Neural cell (in vitro differentiated cells): ENCODE measurements around the gene S100A2. TPM values are rescaled to one million over a fixed set of nuclear protein-coding genes. Genes with fewer than 3 reads are reported as not detected.

ENCODE experiments used
- H2AFZ ChIP-seq: fragments of 200-600, 300-800 bp; sonication (generic), shearing (Covaris generic); 2 replicates; pipeline ENCODE4 v1.6.0; 2014; ENCODE audit warnings: low read depth, mild to moderate bottlenecking, antibody characterized with exemption, low read length, moderate library complexity
- H3F3A ChIP-seq: fragments of 200-600 bp; shearing (Covaris generic); 2 replicates; pipeline ENCODE4 v1.6.1; 2016; ENCODE audit warnings: mild to moderate bottlenecking, moderate library complexity, mixed read lengths, antibody characterized with exemption, low read length; ENCODE audit not compliant: insufficient read depth, poor library complexity, severe bottlenecking
- H3K27ac ChIP-seq: fragments of 200-600, 300-800 bp; sonication (generic), shearing (Covaris generic); 2 replicates; pipeline ENCODE4 v1.5.1; 2014; ENCODE audit warnings: mild to moderate bottlenecking, low read length, moderate library complexity
- H3K27me3 ChIP-seq: fragments of 300-800, 200-600 bp; sonication (generic), shearing (Covaris generic); 2 replicates; pipeline ENCODE4 v1.6.0; 2014; ENCODE audit warnings: mild to moderate bottlenecking, low read depth, low read length, moderate library complexity; ENCODE audit not compliant: insufficient read depth
- H3K36me3 ChIP-seq: fragments of 300-800, 200-600 bp; sonication (generic), shearing (Covaris generic); 2 replicates; pipeline ENCODE4 v1.5.1; 2014; ENCODE audit warnings: mild to moderate bottlenecking, antibody characterized with exemption, low read length, moderate library complexity; ENCODE audit not compliant: insufficient read depth
- H3K4me2 ChIP-seq: fragments of 300-800, 200-600 bp; sonication (generic), shearing (Covaris generic); 2 replicates; pipeline ENCODE4 v1.6.0; 2014; ENCODE audit warnings: mild to moderate bottlenecking, low read length
- H3K4me3 ChIP-seq: fragments of 300-800, 200-600 bp; sonication (generic), shearing (Covaris generic); 2 replicates; pipeline ENCODE4 v1.5.1; 2014; ENCODE audit warnings: mild to moderate bottlenecking, low read length, moderate library complexity
- H3K79me2 ChIP-seq: fragments of 200-600 bp; shearing (Covaris generic); replicated peaks from 2 replicates; pipeline ENCODE4 v1.6.0; 2014; ENCODE audit warnings: mild to moderate bottlenecking, low read length, moderate library complexity; ENCODE audit not compliant: insufficient read depth
- H3K9ac ChIP-seq: fragments of 300-800, 200-600 bp; sonication (generic), shearing (Covaris generic); 2 replicates; pipeline ENCODE4 v1.6.1; 2016; ENCODE audit warnings: mild to moderate bottlenecking, low read length, mixed read lengths
- H3K9me2 ChIP-seq: fragments of 200-600 bp; shearing (Covaris generic); 2 replicates; pipeline ENCODE4 v1.6.1; 2016; ENCODE audit warnings: mild to moderate bottlenecking, low read length, mixed read lengths; ENCODE audit not compliant: insufficient read depth
- H3K9me3 ChIP-seq: fragments of 200-600, 300-800 bp; sonication (generic), shearing (Covaris generic); 2 replicates; pipeline ENCODE4 v1.6.1; 2016; ENCODE audit warnings: mild to moderate bottlenecking, mixed run types, low read length, moderate library complexity, mixed read lengths
- H4K20me1 ChIP-seq: fragments of 200-600 bp; shearing (Covaris generic); 2 replicates; pipeline ENCODE4 v1.6.1; 2016; ENCODE audit warnings: mild to moderate bottlenecking, mixed run types; ENCODE audit not compliant: insufficient read depth
- EP300 ChIP-seq: fragments of 450-650 bp; conservative IDR thresholded peaks from 2 replicates; pipeline ENCODE4 v1.6.1; 2014; ENCODE audit warnings: antibody characterized with exemption, mild to moderate bottlenecking, moderate library complexity; ENCODE audit not compliant: poor library complexity, severe bottlenecking
- EZH2 ChIP-seq: fragments of 200-600, 300-800 bp; shearing (Covaris generic), sonication (generic); IDR thresholded peaks from 2 replicates; pipeline ENCODE4 v1.6.1; 2014; ENCODE audit warnings: antibody characterized with exemption, low read length, borderline replicate concordance, mild to moderate bottlenecking; ENCODE audit not compliant: insufficient read depth, poor library complexity, severe bottlenecking
- MXI1 ChIP-seq: fragments of 450-650 bp; conservative IDR thresholded peaks from 2 replicates; pipeline ENCODE4 v1.6.1; 2014; ENCODE audit warnings: antibody characterized with exemption, mild to moderate bottlenecking; ENCODE audit not compliant: poor library complexity, severe bottlenecking
- POLR2AphosphoS5 ChIP-seq: IDR thresholded peaks from 2 replicates; pipeline ENCODE4 v1.6.1; 2012
- RAD21 ChIP-seq: fragments of 450-650 bp; conservative IDR thresholded peaks from 2 replicates; pipeline ENCODE4 v1.6.1; 2014; ENCODE audit warnings: antibody characterized with exemption, mild to moderate bottlenecking, moderate library complexity
- REST ChIP-seq: IDR thresholded peaks from 2 replicates; pipeline ENCODE4 v1.6.1; 2012; ENCODE audit warnings: borderline replicate concordance
- SMC3 ChIP-seq: fragments of 450-650 bp; conservative IDR thresholded peaks from 2 replicates; pipeline ENCODE4 v1.6.1; 2014; ENCODE audit warnings: antibody characterized with exemption, mild to moderate bottlenecking, moderate library complexity; ENCODE audit not compliant: poor library complexity
- TAF1 ChIP-seq: IDR thresholded peaks from 2 replicates; pipeline ENCODE4 v1.6.1; 2012; ENCODE audit warnings: low read depth
- polyA plus RNA-seq: library from polyadenylated mRNA; depleted of rRNA; stranded (reverse); fragments of >200 nt; gene quantifications from 2 replicates; pipeline ENCODE4 v1.2.3, GENCODE V29; 2014
- TF ChIP-seq, protein P1 (sequence below): fragments of 450-650 bp; IDR thresholded peaks from 2 replicates; pipeline ENCODE4 v1.5.1; 2014; ENCODE audit warnings: antibody characterized with exemption, mild to moderate bottlenecking, moderate library complexity; ENCODE audit not compliant: poor library complexity, severe bottlenecking

The S100A2 gene
- polyA plus RNA-seq, 1 donor from 2014 or later: not detected

DNA sequence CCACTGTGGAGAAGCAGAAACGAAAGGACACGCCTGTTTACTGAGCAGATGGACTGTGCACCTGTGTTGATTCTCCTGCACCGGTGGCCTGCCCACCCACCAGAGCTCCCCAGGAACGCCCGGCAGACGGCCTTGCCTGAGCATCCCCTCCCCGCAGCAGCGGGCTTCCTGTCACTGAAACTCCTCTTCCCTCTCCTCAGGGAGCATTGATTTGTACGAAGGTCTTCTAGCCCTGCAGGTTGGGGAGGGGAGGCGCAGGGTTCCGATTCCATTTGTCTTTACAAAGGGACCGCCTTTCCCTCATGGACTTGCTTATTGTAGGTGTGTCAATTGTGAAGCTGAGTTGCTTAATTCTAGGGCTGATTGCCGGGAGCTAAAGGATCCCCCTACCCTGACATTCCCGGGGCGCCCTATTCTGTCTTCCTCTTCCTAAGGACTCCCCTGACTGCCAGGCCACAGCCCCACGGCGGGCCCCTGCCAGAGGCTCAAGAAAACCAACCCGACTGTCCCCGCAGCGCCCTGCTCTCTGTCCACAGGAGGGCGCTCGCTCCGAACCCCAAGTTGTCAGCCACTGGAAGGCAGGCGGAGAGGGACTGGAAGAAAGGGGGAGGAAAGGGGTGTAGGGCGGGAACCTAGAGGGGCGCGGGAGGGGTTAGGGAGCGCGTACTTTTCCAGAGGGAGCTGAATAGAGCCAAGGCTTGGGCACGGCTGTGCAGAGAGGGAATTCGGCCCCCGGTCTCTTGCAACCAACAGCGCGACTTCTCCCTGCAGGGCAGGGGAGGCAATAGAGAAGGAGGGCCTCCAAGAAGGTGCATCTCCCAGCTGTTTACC, 32.7 kb downstream of the S100A2 start:
- H3K27ac ChIP-seq: no peak overlapping the region
- no peak overlapping the region for H3K9ac ChIP-seq
- TF ChIP-seq RAD21: no peak
- TF ChIP-seq MXI1: no peak
- TF ChIP-seq, protein P1, sequence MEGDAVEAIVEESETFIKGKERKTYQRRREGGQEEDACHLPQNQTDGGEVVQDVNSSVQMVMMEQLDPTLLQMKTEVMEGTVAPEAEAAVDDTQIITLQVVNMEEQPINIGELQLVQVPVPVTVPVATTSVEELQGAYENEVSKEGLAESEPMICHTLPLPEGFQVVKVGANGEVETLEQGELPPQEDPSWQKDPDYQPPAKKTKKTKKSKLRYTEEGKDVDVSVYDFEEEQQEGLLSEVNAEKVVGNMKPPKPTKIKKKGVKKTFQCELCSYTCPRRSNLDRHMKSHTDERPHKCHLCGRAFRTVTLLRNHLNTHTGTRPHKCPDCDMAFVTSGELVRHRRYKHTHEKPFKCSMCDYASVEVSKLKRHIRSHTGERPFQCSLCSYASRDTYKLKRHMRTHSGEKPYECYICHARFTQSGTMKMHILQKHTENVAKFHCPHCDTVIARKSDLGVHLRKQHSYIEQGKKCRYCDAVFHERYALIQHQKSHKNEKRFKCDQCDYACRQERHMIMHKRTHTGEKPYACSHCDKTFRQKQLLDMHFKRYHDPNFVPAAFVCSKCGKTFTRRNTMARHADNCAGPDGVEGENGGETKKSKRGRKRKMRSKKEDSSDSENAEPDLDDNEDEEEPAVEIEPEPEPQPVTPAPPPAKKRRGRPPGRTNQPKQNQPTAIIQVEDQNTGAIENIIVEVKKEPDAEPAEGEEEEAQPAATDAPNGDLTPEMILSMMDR: peak; percentile 44
- no peak for TF ChIP-seq REST
- no peak for TF ChIP-seq POLR2AphosphoS5
- peak; percentile 21 for TF ChIP-seq SMC3
- no peak for TF ChIP-seq EZH2
- no peak for TF ChIP-seq TAF1
- TF ChIP-seq EP300: no peak
- no peaks in the 10 kb centered on the region for H4K20me1 ChIP-seq
- no peaks in the 10 kb centered on the region for H3K36me3 ChIP-seq
- peaks cover 5% of the 10 kb centered on the region for H3K27me3 ChIP-seq
- H3F3A ChIP-seq: no peaks in the 10 kb centered on the region
- no peak overlapping the region for H2AFZ ChIP-seq
- no peaks in the 10 kb centered on the region for H3K9me2 ChIP-seq
- no peak overlapping the region for H3K4me2 ChIP-seq
- no peaks in the 10 kb centered on the region for H3K9me3 ChIP-seq
- H3K79me2 ChIP-seq: no peaks in the 10 kb centered on the region
- H3K4me3 ChIP-seq: no peak overlapping the region

DNA sequence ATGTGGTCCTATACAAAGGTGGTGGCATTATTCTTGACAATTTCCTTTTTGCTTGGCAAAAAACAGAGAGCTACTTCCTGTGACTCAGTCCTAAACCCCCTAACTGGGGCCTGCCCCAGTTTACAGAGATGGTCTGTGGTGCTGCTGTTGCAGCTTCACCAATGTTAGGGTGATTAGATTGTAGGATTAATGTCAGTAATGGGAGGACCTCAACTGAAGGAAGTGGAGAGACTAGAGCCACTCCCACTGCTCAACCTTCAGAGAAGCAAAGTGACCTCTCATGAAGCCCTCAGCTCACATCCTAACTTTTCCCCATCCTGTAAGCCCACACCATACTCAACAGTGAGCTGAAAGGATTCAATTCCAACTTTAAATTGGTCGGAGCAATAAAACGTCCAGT, 33.5 kb downstream of the S100A2 start:
- no peaks in the 10 kb centered on the region for H4K20me1 ChIP-seq
- H3K36me3 ChIP-seq: no peaks in the 10 kb centered on the region
- no peak overlapping the region for H2AFZ ChIP-seq
- no peak overlapping the region for H3K27ac ChIP-seq
- no peaks in the 10 kb centered on the region for H3K9me2 ChIP-seq
- H3K4me3 ChIP-seq: no peak overlapping the region
- H3F3A ChIP-seq: no peaks in the 10 kb centered on the region
- TF ChIP-seq MXI1: no peak
- no peak for TF ChIP-seq RAD21
- TF ChIP-seq POLR2AphosphoS5: no peak
- no peak for TF ChIP-seq TAF1
- no peak for TF ChIP-seq SMC3
- TF ChIP-seq, protein P1: no peak
- no peak for TF ChIP-seq EP300
- TF ChIP-seq EZH2: no peak
- no peak for TF ChIP-seq REST
- no peaks in the 10 kb centered on the region for H3K79me2 ChIP-seq
- no peaks in the 10 kb centered on the region for H3K9me3 ChIP-seq
- H3K4me2 ChIP-seq: no peak overlapping the region
- peaks cover 5% of the 10 kb centered on the region for H3K27me3 ChIP-seq
- H3K9ac ChIP-seq: no peak overlapping the region
